A549 (cell line): ENCODE data around the gene ABTB1. TPM values are rescaled to one million over a fixed set of nuclear protein-coding genes. Genes with fewer than 3 reads are reported as not detected.

Experiments used
- ATAC-seq, 2 experiments: fragments of 200-7000 bp in 1 of 2; fragments of >200 bp in 1 of 2; cut with Nextera tagmentation in 1 of 2; cut with Tn5 transposase in 1 of 2; 3 replicates each; pipeline versions ENCODE4 v1.8.0 to v1.9.1; 2018 to 2020; ENCODE audit warnings: mild to moderate bottlenecking in 1 of 2, moderate library complexity in 1 of 2
- CTCF ChIA-PET: fragments of 300-600 bp; sonication (Branson Sonifier 250); formaldehyde crosslinking; extraction: SDS; loops from one replicate; lab custom pipeline; 2021; ENCODE audit warnings: antibody characterized with exemption, inconsistent platforms; lab: Yijun Ruan, JAX
- POLR2A ChIA-PET: fragments of 350-600 bp; formaldehyde crosslinking; extraction: SDS; loops from one replicate; lab custom pipeline; 2021; ENCODE audit warnings: antibody characterized with exemption, inconsistent platforms; lab: Yijun Ruan, JAX
- DNase-seq, 2 experiments: peaks; one replicate each; pipeline versions ENCODE4 v3.0.0 to v3.0.0-alpha.2; 2011 to 2016; ENCODE audit warnings: low read depth in 1 of 2, low spot score in 1 of 2
- FAIRE-seq: peaks from 2 replicates; lab custom pipeline; 2011; peaks lifted over from hg19 to GRCh38; lab: Jason Lieb, UNC
- H3K27ac ChIP-seq, 2 experiments: fragments of >200 bp; sonication (Bioruptor Twin); formaldehyde crosslinking; 3 replicates each; pipeline ENCODE4 v1.5.1; 2016 to 2017
- H3K4me1 ChIP-seq: fragments of >200 bp; sonication (Bioruptor Twin); formaldehyde crosslinking; 3 replicates; pipeline ENCODE4 v1.6.1; 2016
- H3K4me2 ChIP-seq: fragments of >200 bp; sonication (Bioruptor Twin); formaldehyde crosslinking; 3 replicates; pipeline ENCODE4 v1.6.1; 2016
- H3K4me3 ChIP-seq: fragments of >200 bp; sonication (Bioruptor Twin); formaldehyde crosslinking; 3 replicates; pipeline ENCODE4 v1.5.1; 2016
- H3K9me3 ChIP-seq: fragments of >200 bp; sonication (Bioruptor Twin); formaldehyde crosslinking; 3 replicates; pipeline ENCODE4 v1.6.1; 2016
- CBX2 ChIP-seq: fragments of 200-600 bp; sonication (generic); IDR thresholded peaks from 2 replicates; pipeline ENCODE4 v1.6.1; 2016; ENCODE audit warnings: low read depth, mild to moderate bottlenecking, borderline replicate concordance
- CHD2 ChIP-seq: fragments of 150-350 bp; IDR thresholded peaks from 2 replicates; pipeline ENCODE4 v1.6.1; 2014; ENCODE audit warnings: low read length; ENCODE audit not compliant: partially characterized antibody
- CHD4 ChIP-seq: fragments of 200-600 bp; sonication (generic); IDR thresholded peaks from 2 replicates; pipeline ENCODE4 v1.6.1; 2016; ENCODE audit warnings: antibody characterized with exemption, mild to moderate bottlenecking, borderline replicate concordance
- E2F6 ChIP-seq: IDR thresholded peaks from 2 replicates; pipeline ENCODE4 v1.6.1; 2012; ENCODE audit warnings: low read depth, borderline replicate concordance
- ELK1 ChIP-seq: fragments of 150-350 bp; IDR thresholded peaks from 2 replicates; pipeline ENCODE4 v1.6.1; 2014; ENCODE audit warnings: low read depth, mild to moderate bottlenecking, low read length
- EP300 ChIP-seq, 2 experiments: fragments of >200 bp; sonication (Bioruptor Twin); formaldehyde crosslinking; IDR thresholded peaks; 2 replicates in 1 of 2; 3 replicates in 1 of 2; pipeline ENCODE4 v1.6.1; 2016 to 2017
- FOSB ChIP-seq: fragments of 250-450 bp; sonication (Bioruptor Pico); IDR thresholded peaks from 2 replicates; pipeline ENCODE4 v1.5.0; 2020; ENCODE audit warnings: mild to moderate bottlenecking, moderate library complexity
- FOXS1 ChIP-seq: fragments of 250-450 bp; sonication (Bioruptor Pico); IDR thresholded peaks from 2 replicates; pipeline ENCODE4 v1.5.0; 2020; ENCODE audit warnings: mild to moderate bottlenecking, moderate library complexity
- GATA3 ChIP-seq: IDR thresholded peaks from 2 replicates; pipeline ENCODE4 v1.6.1; 2012; ENCODE audit warnings: borderline replicate concordance
- HES2 ChIP-seq: fragments of >200 bp; sonication (Bioruptor Twin); formaldehyde crosslinking; IDR thresholded peaks from 2 replicates; pipeline ENCODE4 v1.6.1; 2016
- HEYL ChIP-seq: fragments of 250-450 bp; sonication (Bioruptor Pico); IDR thresholded peaks from 2 replicates; pipeline ENCODE4 v1.8.0; 2021; ENCODE audit warnings: mild to moderate bottlenecking, moderate library complexity
- HMGXB4 ChIP-seq: fragments of 250-450 bp; sonication (Bioruptor Pico); IDR thresholded peaks from 2 replicates; pipeline ENCODE4 v1.5.0; 2021; ENCODE audit warnings: mild to moderate bottlenecking, moderate library complexity, borderline replicate concordance
- HOXA7 ChIP-seq: fragments of 250-450 bp; sonication (Bioruptor Pico); IDR thresholded peaks from 2 replicates; pipeline ENCODE4 v1.5.0; 2020; ENCODE audit warnings: mild to moderate bottlenecking, moderate library complexity
- HOXB13 ChIP-seq: fragments of 250-450 bp; sonication (Bioruptor Pico); IDR thresholded peaks from 2 replicates; pipeline ENCODE4 v1.5.0; 2020; ENCODE audit warnings: low read depth, mild to moderate bottlenecking, moderate library complexity
- JUNB ChIP-seq: fragments of >200 bp; sonication (Bioruptor Twin); formaldehyde crosslinking; IDR thresholded peaks from 2 replicates; pipeline ENCODE4 v1.6.1; 2016
- KDM1A ChIP-seq: fragments of 200-600 bp; sonication (generic); IDR thresholded peaks from 2 replicates; pipeline ENCODE4 v1.6.1; 2016; ENCODE audit warnings: low read depth, mild to moderate bottlenecking
- KDM5A ChIP-seq: fragments of 200-600 bp; sonication (generic); IDR thresholded peaks from 2 replicates; pipeline ENCODE4 v1.6.1; 2016; ENCODE audit warnings: antibody characterized with exemption, mild to moderate bottlenecking
- MAX ChIP-seq: IDR thresholded peaks from 2 replicates; pipeline ENCODE4 v1.6.1; 2012
- MAZ ChIP-seq: fragments of 150-350 bp; IDR thresholded peaks from 2 replicates; pipeline ENCODE4 v1.6.1; 2014; ENCODE audit warnings: antibody characterized with exemption, low read depth, low read length, borderline replicate concordance
- NFE2L2 ChIP-seq: fragments of 150-350 bp; conservative IDR thresholded peaks from 2 replicates; pipeline ENCODE4 v1.6.1; 2014; ENCODE audit warnings: low read length
- NPAS2 ChIP-seq: fragments of 250-450 bp; sonication (Bioruptor Pico); IDR thresholded peaks from 2 replicates; pipeline ENCODE4 v1.8.0; 2022; ENCODE audit warnings: mild to moderate bottlenecking, moderate library complexity, borderline replicate concordance
- NR3C1 ChIP-seq: fragments of >200 bp; sonication (Bioruptor Twin); formaldehyde crosslinking; IDR thresholded peaks from 3 replicates; pipeline ENCODE4 v1.6.1; 2017
- PHF8 ChIP-seq: fragments of 200-600 bp; sonication (generic); IDR thresholded peaks from 2 replicates; pipeline ENCODE4 v1.6.1; 2016; ENCODE audit warnings: low read depth, mild to moderate bottlenecking, antibody characterized with exemption, moderate library complexity, borderline replicate concordance
- POLR2A ChIP-seq: IDR thresholded peaks from 2 replicates; pipeline ENCODE4 v1.6.1; 2012; ENCODE audit warnings: mild to moderate bottlenecking, low read length
- REST ChIP-seq: fragments of 200-600 bp; sonication (generic); IDR thresholded peaks from 2 replicates; pipeline ENCODE4 v1.6.1; 2016; ENCODE audit warnings: antibody characterized with exemption, mild to moderate bottlenecking, moderate library complexity
- RNF2 ChIP-seq: fragments of 200-600 bp; sonication (generic); IDR thresholded peaks from 2 replicates; pipeline ENCODE4 v1.6.1; 2016; ENCODE audit warnings: low read depth, mild to moderate bottlenecking, antibody characterized with exemption, moderate library complexity, borderline replicate concordance
- SREBF2 ChIP-seq: fragments of 450-650 bp; IDR thresholded peaks from 2 replicates; pipeline ENCODE4 v1.6.1; 2014; ENCODE audit warnings: mild to moderate bottlenecking, moderate library complexity
- TFCP2L1 ChIP-seq: fragments of 250-450 bp; sonication (Bioruptor Pico); IDR thresholded peaks from 2 replicates; pipeline ENCODE4 v1.5.0; 2021; ENCODE audit warnings: mild to moderate bottlenecking
- TP53 ChIP-seq: fragments of 250-450 bp; sonication (Bioruptor Pico); IDR thresholded peaks from 2 replicates; pipeline ENCODE4 v1.5.0; 2021; ENCODE audit warnings: mild to moderate bottlenecking, moderate library complexity
- USF2 ChIP-seq: fragments of 450-650 bp; IDR thresholded peaks from 2 replicates; pipeline ENCODE4 v1.6.1; 2014; ENCODE audit warnings: antibody characterized with exemption
- ZFP36 ChIP-seq: fragments of 450-650 bp; IDR thresholded peaks from 2 replicates; pipeline ENCODE4 v1.6.1; 2014; ENCODE audit warnings: borderline replicate concordance; ENCODE audit not compliant: partially characterized antibody
- ZSCAN20 ChIP-seq: fragments of 250-450 bp; sonication (Bioruptor Pico); IDR thresholded peaks from 2 replicates; pipeline ENCODE4 v1.8.0; 2022; ENCODE audit warnings: mild to moderate bottlenecking, moderate library complexity
- WGBS: methylation state at CpG from one replicate; pipeline ENCODE4 v1.1.6; 2017; ENCODE audit errors: missing lambda C conversion rate; 5-methylcytosine and 5-hydroxymethylcytosine counted together
- polyA plus RNA-seq, 4 experiments: library from polyadenylated mRNA; depleted of rRNA in 3 of 4; stranded (reverse); fragments of >200 nt; fragmentation: RNase III in 1 of 4; extraction: RNeasy Plus Mini Kit Qiagen cat#74134 plus additional on column Dnase treatment in 1 of 4; gene quantifications; 2 replicates in 3 of 4; 3 replicates in 1 of 4; pipeline ENCODE4 v1.2.3, GENCODE V29; 2011 to 2017

ABTB1 gene
- polyA plus RNA-seq, 2 of the 4 experiments (the other 2 are of a cell fraction): 9.7 to 13.2 TPM

- 74% methylated on average over 3 of the region's 3 CpGs for WGBS
- H3K4me1 ChIP-seq: no peaks in the 10 kb centered on the region
- H3K27ac ChIP-seq: no peak overlapping the region
- ATAC-seq (no peak), DNase-seq (no peak), FAIRE-seq (no peak)
- TF ChIP-seq CHD4 (no peak), KDM5A (no peak), MAZ (no peak), RNF2 (no peak), NR3C1 (no peak), REST (no peak), HMGXB4 (CRISPR knock-in tag) (no peak), TFCP2L1 (no peak), HOXB13 (CRISPR knock-in tag) (no peak), TP53 (CRISPR knock-in tag) (no peak), GATA3 (no peak), PHF8 (no peak), ZSCAN20 (CRISPR knock-in tag) (no peak), HEYL (CRISPR knock-in tag) (no peak), CHD2 (no peak), HOXA7 (CRISPR knock-in tag) (no peak), E2F6 (no peak), KDM1A (no peak), POLR2A (no peak), ELK1 (no peak)
- H3K9me3 ChIP-seq: no peaks in the 10 kb centered on the region
- no peak overlapping the region for H3K4me3 ChIP-seq
- ChIA-PET POLR2A (no interaction called here), CTCF (no interaction called here)
- no peak overlapping the region for H3K4me2 ChIP-seq
Measured at GRCh38 chr3:127665586-127665985, 7.2 kb upstream of the ABTB1 start.

GRCh38 chr3:127666676-127667075 lies 6.1 kb upstream of the ABTB1 start:
- ChIA-PET CTCF (no interaction called here), POLR2A (no interaction called here)
- FAIRE-seq: no peak
- Histone ChIP-seq H3K4me1 (peaks cover 5% of the 10 kb centered on the region; the same call in 1 of the 3 replicates), H3K4me2 (no peak overlapping the region), H3K27ac (no peak overlapping the region), H3K9me3 (no peaks in the 10 kb centered on the region), H3K4me3 (no peak overlapping the region)
- ATAC-seq: no peak
- 88% methylated on average over 2 of the region's 2 CpGs for WGBS
- DNase-seq: no peak
- TF ChIP-seq HOXA7 (CRISPR knock-in tag): no peak
- no peak for TF ChIP-seq JUNB
- TF ChIP-seq CBX2: no peak
- TF ChIP-seq FOSB: no peak
- no peak for TF ChIP-seq NPAS2 (CRISPR knock-in tag)
- no peak for TF ChIP-seq SREBF2
- TF ChIP-seq EP300 (IDR thresholded peaks at IDR 0.05): no peak
- no peak for TF ChIP-seq USF2
- no peak for TF ChIP-seq HES2
- no peak for TF ChIP-seq ZSCAN20 (CRISPR knock-in tag)
- no peak for TF ChIP-seq MAX
- no peak for TF ChIP-seq POLR2A
- TF ChIP-seq FOXS1 (CRISPR knock-in tag): no peak
- no peak for TF ChIP-seq NFE2L2
- TF ChIP-seq TP53 (CRISPR knock-in tag): no peak
- TF ChIP-seq ZFP36: no peak
- TF ChIP-seq GATA3: no peak
